NCI-H82 (cell line): Measurements from ENCODE around the gene WHAMM.
A peak's percentile ranks its signal among the peaks of the same experiment; 100 is the strongest.
"Not testable (repeated sequence)": the region's sequence is repeated elsewhere in the genome, so short reads cannot be mapped to it uniquely, and the experiment has no call there.

Experiments used
- DNase-seq: peaks from one replicate; lab custom pipeline; 2025; lab: John Stamatoyannopoulos, UW

Gene WHAMM

GRCh38 chr15:82838096-82838735 is 28.8 kb downstream of the WHAMM start:
- DNase-seq, result no peak

GRCh38 chr15:82839136-82839535 is 29.7 kb downstream of the WHAMM start:
- no peak for DNase-seq

- no peak for DNase-seq
These were observed 30.7 kb downstream of the WHAMM start for GRCh38 chr15:82840166-82840565.

GRCh38 chr15:82843566-82843965 is 34.1 kb downstream of the WHAMM start:
- no peak for DNase-seq

GRCh38 chr15:82845686-82846085 is 36.3 kb downstream of the WHAMM start:
- no peak for DNase-seq

- no peak for DNase-seq
These were observed 37.2 kb downstream of the WHAMM start for GRCh38 chr15:82846621-82847020.

GRCh38 chr15:82847703-82848102 is 38.3 kb downstream of the WHAMM start:
- DNase-seq, result no peak

GRCh38 chr15:82848241-82848993 is 39.0 kb downstream of the WHAMM start:
- DNase-seq, result no peak

- peak; percentile 94 for DNase-seq
These were observed 40.4 kb downstream of the WHAMM start for GRCh38 chr15:82849556-82850512.

- DNase-seq, result peak; percentile 39
These were observed 41.3 kb downstream of the WHAMM start for GRCh38 chr15:82850731-82851130.

GRCh38 chr15:82851306-82851850 is 42.0 kb downstream of the WHAMM start:
- no peak for DNase-seq

- DNase-seq, result peak; percentile 91
These were observed 42.6 kb downstream of the WHAMM start for GRCh38 chr15:82851981-82852511.

GRCh38 chr15:82852941-82853561 is 43.6 kb downstream of the WHAMM start:
- DNase-seq, result peak; percentile 29

GRCh38 chr15:82854554-82854953 is 45.1 kb downstream of the WHAMM start:
- DNase-seq, result no peak

GRCh38 chr15:82855286-82856100 is 46.1 kb downstream of the WHAMM start:
- DNase-seq, result no peak

GRCh38 chr15:82856397-82857170 is 47.2 kb downstream of the WHAMM start:
- DNase-seq, result no peak

- no peak for DNase-seq
These were observed 49.5 kb downstream of the WHAMM start for GRCh38 chr15:82858932-82859331.

- DNase-seq, result no peak
These were observed 53.5 kb downstream of the WHAMM start for GRCh38 chr15:82862886-82863285.

- DNase-seq, result no peak
These were observed 55.5 kb downstream of the WHAMM start for GRCh38 chr15:82864967-82865366.

- DNase-seq, result not testable (repeated sequence)
These were observed 56.2 kb downstream of the WHAMM start for GRCh38 chr15:82865581-82865980.
